ENCODE results near the gene STOML2.

The STOML2 gene

DNA sequence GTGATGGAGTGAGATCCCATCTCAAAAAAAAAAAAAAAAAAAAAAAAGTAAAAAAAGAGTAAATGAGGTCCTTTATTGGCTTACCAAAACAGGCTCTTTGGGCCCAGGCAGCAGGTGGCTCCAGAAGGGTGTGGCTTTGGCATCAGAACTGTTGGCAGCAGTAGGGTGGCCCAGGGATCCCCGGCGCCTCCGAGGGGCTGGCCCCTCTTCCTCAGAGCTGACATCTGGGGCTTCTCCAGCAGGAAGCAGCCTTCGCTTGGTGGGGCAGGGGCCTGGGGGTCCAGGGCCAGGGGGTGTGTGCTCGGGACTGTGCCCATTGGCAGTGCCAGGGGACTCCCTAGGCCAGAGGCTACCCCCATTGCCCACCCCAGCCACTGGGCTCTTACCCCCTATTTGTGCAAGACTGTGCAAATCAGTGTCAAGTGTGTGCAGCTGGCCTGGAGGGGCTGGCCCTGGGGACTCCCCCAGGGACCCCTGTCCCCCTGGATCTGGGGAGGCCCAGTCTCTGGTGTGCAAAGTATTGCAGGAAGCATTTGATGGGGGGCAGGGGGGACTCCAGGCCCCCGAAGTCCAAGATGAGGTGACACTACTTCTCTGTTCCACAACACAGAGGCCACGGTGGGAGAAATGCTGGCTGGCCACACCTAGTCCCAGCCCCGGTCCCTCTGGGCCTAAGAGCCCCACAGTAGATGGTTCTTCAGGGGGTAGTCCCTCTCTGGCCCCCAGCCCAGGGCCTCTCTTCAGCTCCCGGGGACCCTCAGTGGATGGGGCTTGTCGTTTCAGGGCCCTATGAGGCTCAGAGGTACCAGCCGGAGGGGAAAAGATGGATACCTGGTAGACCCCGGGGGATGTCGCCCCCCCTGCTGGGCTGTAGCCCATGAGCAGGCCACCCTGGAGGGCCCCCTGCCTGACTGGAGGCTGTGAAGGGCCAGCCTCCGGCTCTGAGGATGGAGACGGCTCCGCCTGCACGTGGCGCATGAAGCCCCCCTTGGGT, 4.7 kb upstream of the STOML2 start:
- DNase-seq, result no peak

DNA sequence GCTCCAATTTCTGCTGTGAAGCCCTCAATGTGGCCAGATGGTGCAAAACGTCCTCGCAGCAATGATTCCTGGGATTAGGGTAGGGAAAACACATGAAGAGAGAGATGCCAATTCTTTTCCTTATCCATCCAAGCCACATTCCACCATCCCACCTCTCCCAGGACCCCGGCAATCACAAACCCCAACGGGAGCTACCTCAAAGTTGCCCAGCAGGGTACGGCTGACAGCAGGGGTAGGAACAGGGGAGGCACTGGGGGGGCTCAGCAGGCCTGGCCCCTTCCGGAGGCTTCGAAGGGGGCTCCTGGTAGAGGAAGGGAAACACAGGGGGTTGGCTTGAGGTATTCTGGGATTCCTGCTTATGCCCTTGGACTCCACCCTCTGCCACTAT, 3.4 kb upstream of the STOML2 start:
- DNase-seq, result no peak

DNA sequence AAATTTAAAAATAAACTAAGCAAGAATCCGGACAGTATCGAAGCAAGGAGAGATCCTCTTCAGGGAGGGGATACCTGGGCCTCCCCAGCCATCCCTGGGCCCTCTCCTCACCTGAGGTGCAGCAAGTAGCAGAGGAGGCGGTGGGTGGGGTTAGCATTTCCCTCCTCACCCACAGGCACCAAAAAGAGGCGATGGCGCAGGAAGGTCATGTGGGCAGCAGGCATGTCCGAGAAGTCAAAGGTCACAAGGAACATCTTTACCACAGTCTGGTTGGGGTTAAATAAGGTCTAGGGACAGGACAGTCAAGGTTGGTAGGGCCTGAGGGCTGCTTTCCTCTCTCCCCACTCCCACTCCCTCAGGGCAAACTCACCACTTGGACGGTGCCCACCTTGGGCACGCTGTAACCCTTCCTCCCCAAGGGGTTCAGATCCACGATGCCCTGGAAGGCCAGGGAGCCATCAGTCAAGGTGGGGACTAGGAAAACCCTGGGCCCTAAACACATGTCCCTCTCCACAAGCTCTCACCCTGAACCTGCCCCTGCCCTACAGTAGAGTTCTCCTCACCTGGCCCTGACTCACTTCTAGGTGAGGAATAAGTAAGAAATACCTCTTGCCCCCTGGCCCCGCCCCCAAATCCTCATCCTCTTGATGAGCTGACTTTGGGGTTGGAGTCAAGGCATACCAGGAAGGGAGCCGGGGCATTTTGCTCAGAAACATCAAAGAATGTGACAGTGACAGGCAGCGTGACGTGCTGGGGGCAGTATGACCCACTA, 2.8 kb upstream of the STOML2 start:
- no peak for DNase-seq

DNA sequence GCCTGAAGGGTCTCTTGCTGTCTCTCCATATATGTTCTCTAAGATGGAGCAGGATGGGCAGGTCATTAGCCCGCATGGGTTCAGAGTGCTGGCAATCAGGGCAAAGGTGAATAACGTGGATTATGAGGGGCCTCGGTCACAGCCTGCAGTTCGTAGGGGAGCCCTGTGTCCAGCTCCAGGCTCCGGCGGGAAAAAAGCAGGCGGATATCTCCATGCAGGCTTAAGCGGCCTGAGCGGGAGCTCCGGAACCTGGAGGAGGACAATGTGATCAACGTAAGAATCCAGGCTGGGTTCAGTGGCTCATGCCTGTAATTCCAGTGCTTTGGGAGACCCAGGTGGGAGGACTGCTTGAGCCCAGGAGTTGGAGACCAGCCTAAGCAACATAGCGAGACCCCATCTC, 2.2 kb upstream of the STOML2 start:
- DNase-seq, result no peak

DNA sequence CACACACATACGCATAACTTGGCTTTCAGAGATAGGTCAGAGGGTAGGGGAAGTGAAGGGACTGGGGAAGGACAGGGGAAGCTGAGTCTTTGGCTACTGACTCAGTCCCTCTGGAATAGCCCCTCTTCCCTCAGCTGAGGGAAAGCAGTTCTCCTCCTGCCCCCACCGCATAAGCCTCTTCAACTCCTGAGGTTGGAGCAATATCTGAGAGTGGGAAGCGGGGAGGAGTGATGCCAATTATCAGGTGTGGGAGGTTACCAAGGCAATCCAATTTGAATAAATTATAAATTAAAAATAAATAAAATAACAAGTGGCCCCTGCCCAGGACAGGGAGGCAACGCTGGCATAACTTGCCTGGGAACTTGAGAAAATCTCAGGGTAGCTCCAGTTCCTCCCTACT, 1.7 kb upstream of the STOML2 start:
- no peak for DNase-seq

DNA sequence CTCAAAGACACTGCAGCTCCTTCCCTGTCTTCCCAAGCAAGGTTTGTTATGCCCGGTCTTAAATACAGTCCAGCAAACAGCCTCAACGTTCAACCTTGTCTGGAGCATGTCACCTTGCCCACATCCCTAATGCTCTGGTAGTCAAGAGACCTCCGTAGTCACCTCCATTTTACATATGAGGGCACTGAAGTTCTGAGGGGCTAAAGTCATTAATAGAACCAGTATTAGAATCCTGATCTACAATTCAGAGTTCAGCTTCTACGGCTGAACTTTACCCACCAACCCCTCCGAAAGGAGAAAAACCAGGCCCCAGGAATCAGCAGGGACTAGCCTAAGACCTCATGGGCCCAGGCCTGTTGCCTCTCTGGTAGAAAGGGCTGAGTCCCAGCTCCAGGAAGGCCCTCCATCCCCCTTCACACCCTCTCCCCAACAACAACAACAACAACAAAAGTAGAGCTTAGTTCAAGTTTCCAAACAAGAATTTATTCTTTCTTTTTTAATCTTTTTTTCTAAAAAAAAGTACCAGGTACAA, 795 bp upstream of the STOML2 start:
- DNase-seq, result no peak

DNA sequence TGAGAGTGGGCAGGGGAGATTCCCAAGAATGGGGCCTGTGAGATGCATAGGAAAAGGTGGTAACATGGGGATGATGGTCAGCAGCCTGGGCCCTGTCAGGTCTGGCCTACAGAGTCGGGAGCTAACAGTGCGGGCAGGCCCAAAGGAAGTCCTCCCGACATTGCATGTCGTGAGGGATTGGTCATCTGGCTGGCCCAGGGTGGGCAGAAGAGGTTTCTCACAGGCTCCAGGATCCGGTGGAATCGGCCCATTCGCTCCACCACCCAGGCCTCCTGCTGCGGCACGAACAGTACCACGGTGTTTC, 514 bp downstream of the STOML2 start:
- no peak for DNase-seq

DNA sequence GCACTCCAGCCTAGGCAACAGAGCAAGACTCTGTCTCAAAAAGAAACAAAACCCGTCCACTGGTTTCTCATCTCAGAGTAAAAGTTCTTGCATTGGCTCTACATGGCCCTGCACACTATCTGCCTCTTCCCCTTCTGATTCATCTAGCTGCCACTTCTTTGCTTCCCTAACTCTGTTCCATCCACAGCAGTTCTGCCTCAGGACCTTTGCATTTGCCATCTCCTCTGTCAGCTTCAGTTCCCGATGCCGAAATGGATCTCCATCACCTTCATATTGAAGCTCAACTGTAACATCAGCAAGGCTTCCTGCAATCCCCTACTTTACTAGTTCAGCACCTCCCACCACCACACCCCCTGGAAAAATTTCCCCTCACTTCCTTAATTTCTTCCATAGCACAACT, 5.4 kb downstream of the STOML2 start:
- no peak for DNase-seq

DNA sequence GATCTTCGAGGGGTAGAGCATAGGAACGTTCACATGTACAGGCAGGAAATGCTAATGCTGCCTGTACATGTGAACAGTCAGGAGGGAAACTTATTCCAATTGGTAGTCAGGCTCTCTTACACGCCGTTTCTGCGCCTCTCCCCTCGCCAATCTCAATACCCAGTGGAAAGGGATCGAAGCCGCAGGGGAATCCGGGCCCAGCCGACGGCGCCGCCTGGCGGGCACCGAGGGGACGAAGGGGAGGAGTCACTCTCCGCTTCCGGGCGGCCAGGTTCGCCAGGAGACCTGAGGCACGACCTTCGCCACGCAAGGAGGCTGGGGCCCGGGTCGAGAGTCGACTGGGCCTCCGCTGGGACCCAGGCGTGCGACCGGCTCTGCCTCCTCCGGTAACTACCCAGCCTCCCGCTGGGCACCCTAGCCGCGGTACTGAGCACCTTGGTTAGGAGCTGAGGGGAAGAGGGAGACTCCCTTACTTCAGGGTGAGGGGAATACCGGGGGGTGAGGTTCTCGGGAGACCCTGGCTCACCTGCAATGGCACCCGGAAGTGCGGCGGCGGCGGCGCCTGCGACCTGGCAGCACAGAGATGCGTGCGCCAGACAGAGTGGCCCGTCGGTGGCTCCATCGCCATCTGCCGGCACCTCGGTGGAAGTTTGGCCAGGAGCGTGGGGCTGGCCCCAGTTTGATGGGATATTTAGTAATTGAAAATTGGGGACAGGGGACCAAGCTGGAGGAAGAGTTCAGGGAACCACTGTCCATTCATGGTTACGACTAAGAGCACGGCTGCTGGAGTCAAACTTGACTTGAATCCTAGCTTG, 6.7 kb downstream of the STOML2 start, which contains the start of gene PIGO:
Gene PIGO, minus strand, starts transcription at position 557 of the 815 bp plus-strand sequence. CDS start 1,026 bp downstream, outside the sequence.
- peak; percentile 86 to 90 for DNase-seq

DNA sequence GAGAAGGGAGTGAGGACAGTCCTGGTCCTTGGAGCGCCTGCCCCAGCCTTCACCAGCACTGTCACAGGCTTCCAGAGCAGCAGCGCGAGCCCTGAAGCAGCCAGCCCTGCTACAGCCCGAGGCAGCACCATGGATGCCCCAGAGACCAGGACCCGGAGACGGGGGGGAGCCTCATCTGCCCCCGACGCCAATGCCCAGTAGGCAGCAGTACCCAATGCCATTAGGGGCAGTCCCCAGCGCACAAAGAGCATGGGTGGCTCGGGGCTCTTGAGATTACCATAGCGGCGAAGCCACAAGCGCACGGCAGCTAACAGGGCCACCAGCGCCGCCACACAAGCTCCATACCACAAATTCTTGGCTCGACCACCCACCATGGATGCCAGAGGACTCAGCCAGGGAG, 11.4 kb downstream of the STOML2 start:
- no peak for DNase-seq

DNA sequence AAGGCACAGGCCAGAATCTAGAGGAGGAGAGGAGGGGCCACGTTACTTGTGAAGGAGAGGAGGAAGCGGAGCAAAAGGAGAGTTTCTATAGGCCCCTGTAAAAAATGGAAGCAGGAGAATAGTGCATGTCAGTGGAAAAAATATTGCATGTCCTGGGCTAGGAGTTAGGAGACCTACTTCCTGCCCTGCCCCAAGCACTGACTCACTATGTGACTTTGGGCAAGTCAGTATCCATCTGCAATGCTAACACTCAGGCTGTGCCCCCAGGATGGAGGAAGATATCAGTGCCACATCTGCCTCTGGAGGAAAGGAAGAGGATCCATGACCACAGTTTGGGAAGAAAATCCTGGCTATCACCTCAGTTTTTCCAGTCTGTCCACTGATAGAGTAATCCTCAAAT, 13.5 kb downstream of the STOML2 start:
- no peak for DNase-seq

DNA sequence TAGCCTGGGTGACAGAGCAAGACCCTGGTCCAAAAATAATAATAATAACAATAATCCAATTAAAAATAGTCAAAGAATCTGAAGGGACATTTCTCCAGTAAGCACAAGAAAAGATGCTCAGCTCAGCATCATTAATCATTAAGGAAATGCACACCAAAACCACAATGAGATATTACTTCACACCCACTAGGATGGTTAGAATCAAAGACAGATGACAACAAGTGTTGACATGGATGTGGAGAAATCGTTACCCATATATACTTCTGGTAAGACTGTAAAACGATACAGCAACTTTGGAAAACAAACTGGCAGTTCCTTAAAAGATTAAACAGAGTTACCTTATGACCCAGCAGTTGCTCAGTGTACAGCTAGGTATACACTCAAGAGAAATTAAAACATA, 17.9 kb downstream of the STOML2 start:
- no peak for DNase-seq

DNA sequence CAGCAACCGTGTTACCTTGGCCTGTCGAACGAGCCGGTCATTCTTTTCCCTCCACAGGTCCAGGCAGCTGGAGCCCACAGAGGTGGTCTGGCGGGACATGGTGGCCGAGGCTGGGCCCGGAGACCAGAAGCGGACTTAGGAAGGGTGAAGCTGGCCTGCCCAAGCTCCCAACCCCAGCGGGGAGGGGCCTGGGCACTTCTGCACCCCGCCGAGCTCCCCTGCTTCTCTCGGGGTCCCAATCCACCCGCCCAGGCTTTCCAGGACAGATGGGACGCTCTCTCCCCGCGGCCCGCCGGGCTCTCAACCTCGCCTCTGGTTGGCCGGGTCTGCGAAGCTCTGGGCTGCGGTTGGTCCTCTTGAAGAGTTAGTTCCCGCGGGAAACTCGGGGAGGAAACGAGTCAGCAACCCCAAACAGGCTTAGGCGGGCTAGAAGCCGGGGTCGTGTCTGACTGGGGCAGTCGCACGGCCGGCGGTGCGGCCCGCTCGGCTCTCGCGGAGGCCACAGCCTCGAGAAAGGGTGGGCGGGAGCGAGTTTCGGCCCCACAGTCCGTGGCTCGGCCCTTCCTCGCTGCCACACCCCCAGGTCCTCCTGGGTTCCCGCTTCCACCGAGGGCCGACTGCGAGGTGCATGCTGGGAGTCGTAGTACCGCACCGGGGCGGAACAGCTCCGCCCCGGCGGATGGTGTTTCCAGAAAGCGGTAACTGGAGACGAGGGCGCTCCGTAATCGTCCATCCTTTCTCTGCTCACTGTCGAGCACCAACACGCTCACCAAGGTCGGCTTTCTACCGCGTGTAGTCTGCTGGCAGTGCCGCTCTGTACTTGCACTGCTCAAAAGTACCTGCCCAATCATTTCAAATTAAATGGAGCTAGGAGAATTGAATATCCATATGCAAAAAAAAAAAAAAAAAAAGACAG, 23.2 kb downstream of the STOML2 start, which contains the start of gene FANCG:
Gene FANCG, minus strand, starts transcription at position 517 of the 916 bp plus-strand sequence. Its CDS starts 418 bp downstream, at position 99.
- peak; percentile 86 to 93 for DNase-seq

DNA sequence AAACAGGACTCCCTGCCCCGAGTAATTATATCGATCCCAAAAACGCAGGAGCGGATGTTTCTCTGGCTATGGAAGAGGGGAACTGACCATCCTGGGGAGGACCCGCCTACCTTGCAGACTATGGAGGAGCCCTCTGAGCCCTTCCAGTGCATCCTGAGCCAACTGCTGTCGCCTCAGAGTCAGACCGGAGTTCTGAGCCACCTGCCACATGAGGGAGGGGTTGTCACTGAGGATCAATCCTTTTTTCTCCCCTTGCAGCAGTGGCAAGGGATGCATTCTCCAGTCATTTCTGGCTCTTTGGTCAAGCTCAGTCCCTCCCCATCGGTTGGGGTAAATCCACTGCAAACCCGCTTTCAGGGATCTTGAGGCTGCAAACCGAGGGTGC, 23.9 kb downstream of the STOML2 start:
- DNase-seq, result no peak

DNA sequence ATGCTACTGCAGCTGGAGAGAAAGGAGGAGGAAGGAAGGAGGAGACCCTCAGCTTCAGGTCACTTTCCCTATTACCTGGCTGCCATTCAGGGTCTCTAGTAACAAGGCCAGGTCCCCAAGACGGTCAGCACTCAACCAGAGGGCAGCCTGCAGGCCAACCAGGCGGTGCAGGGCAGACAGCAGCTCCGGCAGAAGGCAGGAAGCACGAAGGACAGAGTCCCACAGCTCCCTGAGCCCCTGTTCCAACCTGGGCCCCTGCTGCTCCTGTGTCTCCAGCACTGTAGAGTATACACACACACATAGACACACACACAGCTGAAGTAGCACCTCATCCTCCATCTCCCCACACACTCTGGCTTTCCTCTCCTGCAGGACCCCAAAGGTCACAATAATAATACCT, 24.9 kb downstream of the STOML2 start:
- no peak for DNase-seq

DNA sequence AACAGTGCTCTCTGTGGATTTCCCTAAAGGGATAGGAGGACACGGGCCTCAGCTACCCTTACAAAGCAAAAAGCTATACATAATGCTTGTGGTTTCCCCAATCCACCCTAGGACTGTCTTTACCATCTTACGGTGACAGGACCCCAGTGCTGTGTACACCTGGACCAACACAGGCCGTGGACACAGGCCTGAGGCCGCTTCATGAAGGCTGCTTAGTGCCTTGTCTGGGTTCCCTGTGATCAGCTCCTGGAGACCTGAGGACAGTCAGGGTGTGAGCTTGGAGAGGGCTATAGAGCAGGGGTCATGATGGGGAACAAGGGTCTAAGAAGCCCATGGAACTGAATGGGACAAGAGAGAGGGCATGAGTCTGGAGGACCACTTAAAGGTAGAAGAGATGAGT, 26.1 kb downstream of the STOML2 start:
- DNase-seq, result no peak

DNA sequence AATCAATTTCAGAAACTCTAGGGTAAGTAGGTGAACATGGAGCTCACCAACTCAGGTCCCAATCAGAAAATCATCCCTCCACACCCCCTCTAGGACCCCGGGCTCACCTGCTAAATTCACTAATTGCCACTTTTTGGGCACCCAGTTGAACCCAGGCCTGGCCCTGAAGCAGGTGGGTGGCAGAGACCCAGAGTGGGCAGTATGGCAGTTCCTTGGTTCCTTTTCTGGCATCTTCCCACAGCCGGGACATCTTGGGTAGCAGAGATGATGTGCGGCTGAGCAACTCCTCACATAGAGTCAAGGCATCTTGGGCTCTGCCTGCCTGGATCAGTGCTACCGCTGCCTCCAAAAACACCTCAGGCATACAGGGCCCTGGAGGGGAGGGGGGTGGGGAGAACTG, 27.6 kb downstream of the STOML2 start:
- DNase-seq, result no peak

DNA sequence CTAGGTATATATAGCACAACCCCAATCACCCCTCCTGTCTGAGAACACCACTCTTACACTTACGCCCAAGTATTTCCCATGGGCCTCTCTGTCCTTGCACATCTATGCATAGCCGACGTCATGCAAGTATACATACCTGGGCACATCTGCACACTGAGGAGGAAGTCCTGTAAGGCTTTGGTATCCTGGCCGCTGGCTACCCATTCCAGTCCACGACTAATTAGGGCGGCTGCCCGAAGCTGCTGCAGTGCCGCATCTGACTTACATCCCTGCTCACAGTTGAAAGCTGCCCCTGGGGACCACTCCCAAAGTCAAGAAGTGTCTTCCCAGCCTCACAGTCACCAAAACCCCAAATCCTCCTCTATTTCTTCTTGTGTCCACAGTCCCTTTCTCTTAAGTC, 28.1 kb downstream of the STOML2 start:
- DNase-seq, result no peak

DNA sequence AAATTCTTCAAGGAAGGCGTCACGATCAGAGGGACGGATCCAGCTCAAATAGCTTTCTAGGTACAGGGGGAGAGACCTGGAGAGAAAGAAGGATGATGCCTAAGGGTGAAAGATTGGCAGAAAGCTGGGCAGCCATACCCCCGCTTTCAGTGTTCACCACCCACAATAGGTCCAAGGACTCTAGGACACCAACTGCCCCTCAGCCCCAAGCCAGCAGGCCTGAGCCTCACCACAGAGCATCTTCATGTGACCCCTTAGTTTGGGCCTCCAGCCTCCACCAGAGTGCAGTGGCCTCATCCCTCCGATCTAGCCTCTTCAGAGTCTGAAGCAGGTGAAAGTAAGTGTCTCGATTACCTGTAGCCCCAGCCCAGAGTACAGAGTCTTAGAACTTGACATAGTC, 28.8 kb downstream of the STOML2 start:
- DNase-seq, result no peak

DNA sequence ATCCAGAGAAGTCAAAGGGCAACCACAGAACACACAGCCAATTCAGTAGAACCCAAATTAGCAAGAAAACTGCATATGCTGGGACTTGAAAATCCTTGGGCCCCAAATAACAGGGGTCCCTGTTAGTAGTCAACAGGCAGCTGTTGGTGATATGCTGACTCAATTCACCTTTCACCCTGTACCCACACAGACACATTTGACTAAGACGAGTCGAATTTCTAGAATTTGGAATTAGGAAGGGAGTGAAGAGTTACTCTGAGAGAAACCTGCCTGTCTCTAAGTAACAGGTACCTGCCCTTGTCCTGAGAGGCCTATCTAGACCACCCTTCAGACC, 29.7 kb downstream of the STOML2 start:
- no peak for DNase-seq

DNA sequence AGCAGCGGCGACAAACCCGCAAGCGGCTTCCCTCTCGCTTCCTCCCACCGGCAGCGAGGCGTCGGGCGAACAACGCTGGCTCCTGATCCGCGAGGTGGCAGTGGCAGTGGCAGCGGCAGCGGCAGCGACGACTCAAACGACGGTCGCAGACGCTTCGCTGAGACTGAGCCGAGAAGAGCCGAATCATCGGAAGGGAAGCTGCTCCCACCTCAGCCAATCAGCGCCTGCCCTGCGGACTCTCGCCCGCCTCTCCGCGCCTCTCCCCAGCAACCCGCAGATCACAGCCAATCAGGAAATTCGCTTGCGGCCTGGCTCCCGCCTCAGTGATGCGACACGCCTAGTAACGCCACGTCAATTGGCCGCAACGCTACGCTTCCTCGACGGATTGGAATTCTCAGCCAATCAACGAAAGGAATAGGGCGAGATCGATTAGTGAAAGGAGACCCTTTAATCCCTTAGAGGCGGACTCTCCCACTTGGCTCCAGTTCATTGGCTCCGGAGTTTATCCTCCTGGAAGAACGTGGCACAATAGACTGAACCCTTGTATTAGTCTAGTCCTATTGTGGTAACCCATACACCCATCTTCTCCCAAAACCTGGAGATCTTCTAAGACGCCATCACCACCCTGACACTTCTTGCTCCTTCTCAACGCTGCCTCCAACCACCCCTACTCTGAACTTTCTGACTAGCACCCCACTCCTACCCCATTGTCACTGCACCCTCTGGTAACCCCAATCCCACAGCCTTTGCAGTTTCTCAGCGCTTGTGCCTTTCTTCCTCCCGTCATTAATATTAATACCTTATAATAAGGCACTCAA, 30.3 kb downstream of the STOML2 start, which contains the start of gene VCP:
Gene VCP, minus strand, starts transcription at position 165 of the 818 bp plus-strand sequence. CDS start 272 bp downstream, outside the sequence.
- DNase-seq, result peak; percentile 99
